B cell (primary cell): ENCODE results near the gene MFRP.

Source experiments
- EZH2 ChIP-seq: IDR thresholded peaks from 2 replicates; pipeline ENCODE4 v1.6.1; 2012; ENCODE audit warnings: borderline replicate concordance, low read depth, mild to moderate bottlenecking, moderate library complexity, low read length; ENCODE audit not compliant: insufficient read depth, poor library complexity, severe bottlenecking
- TF ChIP-seq, protein P1 (sequence below): fragments of 200-600 bp; IDR thresholded peaks from one replicate; pipeline ENCODE4 v1.8.0; 2022; ENCODE audit warnings: antibody characterized with exemption, mild to moderate bottlenecking

DNA sequence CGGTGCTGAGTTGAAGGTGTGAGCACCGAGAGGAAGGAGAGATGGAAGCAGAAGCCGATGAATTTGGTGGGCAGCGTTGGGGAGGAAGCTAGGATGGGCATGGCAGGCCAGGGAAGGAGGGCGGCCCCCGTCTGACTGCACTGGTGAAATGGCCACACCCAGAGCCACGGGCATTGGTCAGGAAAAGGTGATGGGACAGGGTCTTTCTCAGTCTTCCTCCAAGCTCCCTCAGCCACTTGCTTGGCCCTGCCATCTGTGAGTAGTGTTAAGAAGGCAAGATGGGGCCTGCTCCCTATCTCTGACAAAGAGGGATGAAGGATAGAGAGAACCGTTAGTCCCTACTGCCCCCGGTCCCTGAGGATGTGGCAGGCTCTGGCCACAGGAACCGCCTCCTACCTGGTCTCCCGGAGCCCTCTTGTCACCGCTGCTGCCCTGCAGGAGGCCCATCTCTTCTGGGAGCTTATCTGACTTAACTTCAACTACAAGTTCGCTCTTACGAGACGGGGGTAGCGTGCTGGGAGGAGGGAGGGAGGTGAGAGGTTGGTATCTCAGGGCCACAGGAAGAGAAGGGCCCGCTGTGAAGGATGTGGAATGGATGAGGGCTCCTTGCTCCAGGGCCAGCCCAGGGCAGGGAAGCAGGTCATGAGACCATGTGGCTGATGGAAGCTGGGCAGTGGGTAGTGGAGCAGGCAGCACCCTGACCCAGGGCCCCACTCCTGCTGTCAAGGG lies 36.4 kb downstream of the MFRP start:
- TF ChIP-seq, protein P1, sequence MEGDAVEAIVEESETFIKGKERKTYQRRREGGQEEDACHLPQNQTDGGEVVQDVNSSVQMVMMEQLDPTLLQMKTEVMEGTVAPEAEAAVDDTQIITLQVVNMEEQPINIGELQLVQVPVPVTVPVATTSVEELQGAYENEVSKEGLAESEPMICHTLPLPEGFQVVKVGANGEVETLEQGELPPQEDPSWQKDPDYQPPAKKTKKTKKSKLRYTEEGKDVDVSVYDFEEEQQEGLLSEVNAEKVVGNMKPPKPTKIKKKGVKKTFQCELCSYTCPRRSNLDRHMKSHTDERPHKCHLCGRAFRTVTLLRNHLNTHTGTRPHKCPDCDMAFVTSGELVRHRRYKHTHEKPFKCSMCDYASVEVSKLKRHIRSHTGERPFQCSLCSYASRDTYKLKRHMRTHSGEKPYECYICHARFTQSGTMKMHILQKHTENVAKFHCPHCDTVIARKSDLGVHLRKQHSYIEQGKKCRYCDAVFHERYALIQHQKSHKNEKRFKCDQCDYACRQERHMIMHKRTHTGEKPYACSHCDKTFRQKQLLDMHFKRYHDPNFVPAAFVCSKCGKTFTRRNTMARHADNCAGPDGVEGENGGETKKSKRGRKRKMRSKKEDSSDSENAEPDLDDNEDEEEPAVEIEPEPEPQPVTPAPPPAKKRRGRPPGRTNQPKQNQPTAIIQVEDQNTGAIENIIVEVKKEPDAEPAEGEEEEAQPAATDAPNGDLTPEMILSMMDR, result no peak
- no peak for TF ChIP-seq EZH2
